NCI-H1092 treated with DMSO at 0.1 percent for 48 hours (cell line): ENCODE results near the gene IL11RA.
A peak's percentile ranks its signal among the peaks of the same experiment; 100 is the strongest.

Experiments used
- DNase-seq: peaks from one replicate; lab custom pipeline; 2025; lab: John Stamatoyannopoulos, UW

IL11RA gene

DNA sequence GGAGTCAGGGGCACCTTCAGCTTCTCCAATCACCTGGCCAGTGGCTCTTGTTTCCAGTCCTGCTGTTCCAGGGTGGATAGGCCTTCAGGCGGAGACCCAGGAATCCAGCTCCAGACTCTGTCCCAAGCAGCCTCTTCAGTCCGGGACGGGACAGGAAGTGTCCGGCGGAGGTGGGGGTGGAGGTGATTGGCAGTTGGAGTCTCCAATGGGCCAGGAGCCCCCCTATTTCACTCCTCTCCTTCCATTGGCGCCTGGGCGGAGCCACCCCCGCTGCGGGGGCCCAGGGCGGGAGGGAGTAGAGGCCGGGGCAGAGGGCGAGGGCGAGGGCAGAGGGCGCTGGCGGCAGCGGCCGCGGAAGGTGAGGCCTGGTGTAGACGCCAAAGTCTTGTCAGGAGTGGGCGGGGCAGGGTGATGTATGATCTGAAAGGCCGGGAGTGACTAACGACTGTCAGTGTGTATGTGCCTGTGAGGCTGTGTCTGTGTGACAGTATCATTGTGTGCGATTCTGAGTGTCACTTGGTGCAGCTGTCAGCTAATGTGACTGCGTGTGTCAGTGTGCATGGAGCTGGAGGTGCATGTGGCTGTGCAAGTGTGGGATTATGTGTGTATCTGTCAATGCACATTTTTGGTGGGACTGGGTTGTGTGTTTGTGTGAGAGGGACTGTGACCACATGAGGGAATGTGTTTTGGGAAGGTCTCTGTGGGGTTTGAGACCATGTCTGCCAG lies at the start of gene IL11RA:
IL11RA (plus strand) TSS at position 310 of the 726 bp plus-strand sequence. CDS start 3,033 bp downstream, outside the sequence.
- no peak for DNase-seq

DNA sequence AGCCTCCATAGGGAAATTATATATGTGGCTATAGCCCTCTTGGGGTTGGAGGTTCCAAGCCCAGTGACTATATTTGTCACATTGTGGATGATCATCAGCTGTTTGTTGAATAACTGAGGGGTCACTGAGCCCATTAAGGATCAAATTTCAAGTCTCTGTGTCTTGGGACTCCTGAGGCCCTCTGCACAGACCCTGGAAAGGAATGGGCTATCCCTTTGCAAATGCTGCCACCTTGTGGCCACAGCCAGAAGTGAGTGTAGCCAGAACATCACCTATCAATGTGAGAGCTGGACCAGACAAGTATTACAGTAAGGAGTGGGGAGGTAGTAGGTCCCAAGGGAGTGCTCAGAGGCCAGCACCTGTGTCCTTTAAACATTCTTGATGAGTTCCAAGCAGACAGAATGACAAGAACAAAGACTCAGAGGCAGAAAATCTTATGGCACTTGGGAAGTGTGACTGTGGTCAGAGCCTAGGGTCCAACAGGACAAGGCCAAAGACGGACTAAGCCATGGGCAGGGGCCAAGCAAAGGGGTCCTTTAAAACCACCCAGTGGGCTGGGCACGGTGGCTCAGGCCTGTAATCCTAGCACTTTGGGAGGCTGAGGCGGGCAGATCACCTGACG lies 48.3 kb upstream of the IL11RA start:
- peak; percentile 72 for DNase-seq

DNA sequence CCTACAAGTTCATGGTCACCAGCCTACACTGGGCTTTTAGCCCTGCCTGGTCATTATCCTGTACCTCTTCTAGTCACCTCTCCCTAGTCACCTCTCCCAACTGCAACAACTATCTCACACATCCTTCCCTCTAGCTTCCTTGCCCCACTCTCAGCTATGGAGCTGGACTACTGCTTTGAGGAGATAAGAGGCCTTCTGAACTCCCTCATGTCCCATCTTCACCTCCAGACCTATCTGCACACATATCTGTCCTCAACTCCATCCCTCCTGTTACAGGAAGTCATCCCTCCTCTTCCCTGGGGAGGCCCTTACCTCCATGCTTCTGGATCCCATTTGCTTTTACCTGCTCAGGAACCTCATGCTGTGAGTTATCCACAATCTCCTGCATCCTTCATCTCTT lies 45.8 kb upstream of the IL11RA start:
- DNase-seq, result no peak

DNA sequence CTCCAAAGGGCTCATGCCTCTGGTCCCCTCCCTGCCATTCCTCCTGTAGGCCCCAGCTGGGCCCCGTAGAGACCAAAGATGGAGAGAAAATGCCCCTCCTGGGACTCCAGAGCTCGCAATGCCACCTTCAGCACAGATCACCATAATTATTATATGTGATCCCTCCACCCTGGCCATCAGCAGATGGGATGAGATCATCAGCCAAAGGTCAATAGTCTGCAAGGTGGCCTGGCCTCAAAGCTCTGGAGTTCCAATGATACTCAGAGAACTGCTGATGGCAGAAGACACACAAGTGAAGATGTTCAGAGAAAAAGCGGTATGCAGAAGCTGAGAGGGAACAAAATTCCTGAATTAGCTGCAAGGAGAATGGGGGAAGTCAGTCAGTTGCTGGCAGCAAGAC lies 45.1 kb upstream of the IL11RA start:
- DNase-seq, result no peak

DNA sequence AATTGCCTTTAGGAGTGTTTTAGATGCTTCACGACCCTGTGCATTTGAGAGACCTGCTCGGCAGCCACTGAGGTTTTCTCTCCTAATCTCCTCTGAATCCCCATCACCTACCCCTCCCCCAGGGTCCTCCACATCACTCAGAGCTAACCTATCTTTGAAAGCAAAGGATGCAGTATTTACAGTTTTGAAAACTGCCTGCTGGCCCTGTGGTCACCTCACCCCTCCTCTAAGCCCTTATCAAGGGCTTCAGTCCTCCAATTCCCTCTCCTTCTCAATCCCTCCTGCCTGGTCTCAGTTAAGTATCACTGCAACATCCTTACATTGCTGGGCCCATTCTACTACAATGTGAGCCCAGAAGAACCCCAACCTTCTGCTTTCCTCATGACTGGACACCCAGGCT lies 44.7 kb upstream of the IL11RA start:
- DNase-seq, result no peak

GRCh38 chr9:34610434-34611206 lies 41.4 kb upstream of the IL11RA start:
- DNase-seq, result no peak

GRCh38 chr9:34611251-34611810 lies 40.7 kb upstream of the IL11RA start:
- DNase-seq, result no peak

DNA sequence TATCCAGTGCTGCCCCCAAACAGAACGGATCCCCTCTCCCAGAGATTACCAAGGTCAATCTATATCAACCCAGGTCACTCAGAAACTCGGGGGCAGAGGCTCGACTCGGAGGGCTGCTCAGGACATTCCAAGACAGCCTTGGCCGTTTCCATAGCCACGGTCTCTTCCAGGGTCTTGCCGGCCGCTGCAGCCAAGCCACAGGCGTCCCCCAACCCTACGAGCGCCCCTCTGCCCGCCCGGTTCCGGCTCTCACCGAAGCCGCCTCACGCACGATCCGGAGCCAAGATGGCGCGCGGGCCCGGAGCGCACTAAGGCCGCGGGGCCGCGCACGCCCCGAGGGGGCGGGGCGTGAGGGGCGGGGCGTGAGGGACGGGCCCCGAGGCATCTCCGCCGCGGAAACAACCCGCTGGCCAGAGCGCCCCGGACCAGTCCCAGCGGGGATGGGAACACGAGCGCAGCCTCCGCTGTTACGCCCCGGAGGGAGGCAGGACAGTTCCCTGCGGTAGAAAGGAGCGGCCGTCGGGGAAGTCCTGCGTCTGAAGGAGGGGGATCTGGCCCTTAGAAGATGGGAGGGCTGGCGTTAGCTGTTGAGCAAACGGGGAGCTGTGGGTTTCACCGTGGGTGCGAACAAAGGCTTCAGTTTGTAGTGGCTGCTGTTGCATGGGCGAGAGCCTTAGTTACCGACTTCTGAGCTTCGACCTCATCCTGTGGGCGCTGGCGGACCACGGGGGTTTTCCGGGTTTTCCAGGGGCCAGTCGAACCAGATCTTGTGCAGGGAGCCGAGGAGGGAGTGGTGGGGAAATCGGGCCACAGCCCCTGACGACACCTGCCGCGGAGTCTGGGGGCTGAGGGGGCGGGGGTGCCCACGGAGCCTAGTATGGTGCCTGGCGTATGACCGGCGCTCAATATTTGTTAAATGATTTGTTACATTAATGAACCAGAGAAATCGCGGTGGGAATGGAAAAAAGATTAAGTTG lies 39.9 kb upstream of the IL11RA start, which contains the start of gene RPP25L:
RPP25L (minus strand) TSS at position 287 of the 977 bp plus-strand sequence. CDS start 801 bp downstream, outside the sequence.
- DNase-seq, result peak; percentile 76

GRCh38 chr9:34612788-34613390 lies 39.1 kb upstream of the IL11RA start:
- peak; percentile 80 for DNase-seq

- DNase-seq, result no peak
Observed at GRCh38 chr9:34615132-34615531, 36.9 kb upstream of the IL11RA start.

GRCh38 chr9:34620061-34620994 lies 31.7 kb upstream of the IL11RA start, which contains the start of gene DCTN3:
Gene DCTN3 (minus strand): TSS chr9:34620495. CDS start chr9:34620464, 31 bp downstream.
- peak; percentile 98 for DNase-seq

- no peak for DNase-seq
Observed at GRCh38 chr9:34623374-34624235, 28.4 kb upstream of the IL11RA start.

DNA sequence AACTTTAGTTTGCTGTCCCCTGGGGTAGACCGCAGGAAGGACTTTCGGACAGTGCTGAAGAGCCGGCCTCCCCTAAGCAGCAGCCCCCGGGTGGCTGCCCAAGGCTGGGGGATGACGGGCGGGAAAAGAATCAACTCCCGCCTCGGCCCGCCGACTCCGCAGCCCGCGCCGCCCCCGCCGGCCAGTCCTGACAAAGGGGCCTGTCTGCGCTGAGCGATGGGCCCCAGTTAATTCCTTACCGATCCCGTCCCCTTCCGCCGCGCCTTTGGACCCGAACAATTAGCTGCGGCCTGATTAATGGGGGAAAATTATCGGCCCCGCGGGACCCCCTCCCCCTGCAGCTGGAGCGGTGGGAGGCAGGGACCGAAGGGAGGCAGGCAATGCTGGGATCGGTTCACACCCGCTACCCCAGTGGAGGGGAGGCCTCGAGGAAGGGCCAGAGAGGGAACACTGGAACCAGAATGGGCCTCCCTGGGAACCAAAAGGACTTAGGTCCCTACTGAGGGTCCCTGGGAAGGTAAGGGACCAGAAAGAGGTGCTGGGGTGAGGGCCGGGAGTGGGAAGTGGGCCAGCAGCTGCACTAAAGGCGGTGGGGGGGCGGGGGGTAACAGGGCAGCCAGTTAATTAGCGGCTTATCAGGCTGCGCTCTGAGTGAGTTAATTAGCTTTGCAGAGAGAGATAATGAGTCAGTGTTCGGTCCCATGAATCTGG lies 27.4 kb upstream of the IL11RA start:
- DNase-seq, result no peak

- no peak for DNase-seq
Observed at GRCh38 chr9:34625186-34625486, 26.8 kb upstream of the IL11RA start.

GRCh38 chr9:34627716-34628655 lies 24.0 kb upstream of the IL11RA start:
- no peak for DNase-seq

GRCh38 chr9:34628656-34629490 lies 23.1 kb upstream of the IL11RA start, which contains the start of gene ARID3C:
Gene ARID3C (minus strand): TSS chr9:34629066. CDS start chr9:34628014, 1,052 bp downstream.
- peak; percentile 32 for DNase-seq
